MM.1S (cell line): ENCODE data around the gene TRIM42.

ENCODE experiments used
- DNase-seq: peaks from one replicate; pipeline ENCODE4 v3.0.0-alpha.2; 2015
- H2AFZ ChIP-seq: fragments of 300-600 bp; sonication (generic); 2 replicates; pipeline ENCODE4 v1.6.0; 2016; ENCODE audit warnings: antibody characterized with exemption, low read length
- H3F3A ChIP-seq: fragments of 300-600 bp; sonication (generic); 2 replicates; pipeline ENCODE4 v1.6.1; 2016; ENCODE audit warnings: mild to moderate bottlenecking, antibody characterized with exemption, low read length, moderate library complexity, mixed read lengths; ENCODE audit not compliant: insufficient read depth
- H3K27ac ChIP-seq: fragments of 300-600 bp; sonication (generic); 2 replicates; pipeline ENCODE4 v1.5.1; 2016; ENCODE audit warnings: mild to moderate bottlenecking, low read length
- H3K27me3 ChIP-seq: fragments of 300-600 bp; sonication (generic); replicated peaks from 2 replicates; pipeline ENCODE4 v1.6.0; 2016; ENCODE audit warnings: low read length; ENCODE audit not compliant: insufficient read depth
- H3K36me3 ChIP-seq: fragments of 300-600 bp; sonication (generic); replicated peaks from 2 replicates; pipeline ENCODE4 v1.6.1; 2016; ENCODE audit warnings: mild to moderate bottlenecking, low read length, mixed read lengths; ENCODE audit not compliant: insufficient read depth
- H3K4me1 ChIP-seq: fragments of 300-600 bp; sonication (generic); 2 replicates; pipeline ENCODE4 v1.6.1; 2016; ENCODE audit warnings: low read length, mixed read lengths
- H3K4me2 ChIP-seq: fragments of 300-600 bp; sonication (generic); 2 replicates; pipeline ENCODE4 v1.6.0; 2016; ENCODE audit warnings: low read depth, low read length
- H3K4me3 ChIP-seq: fragments of 300-600 bp; sonication (generic); 2 replicates; pipeline ENCODE4 v1.5.1; 2016; ENCODE audit warnings: low read length, mixed read lengths
- H3K79me2 ChIP-seq: fragments of 300-600 bp; sonication (generic); 2 replicates; pipeline ENCODE4 v1.6.1; 2016; ENCODE audit warnings: mixed run types, low read length, mixed read lengths
- H3K9ac ChIP-seq: fragments of 300-600 bp; sonication (generic); 2 replicates; pipeline ENCODE4 v1.6.1; 2016; ENCODE audit warnings: low read length, mixed read lengths
- H3K9me2 ChIP-seq: fragments of 300-600 bp; sonication (generic); replicated peaks from 2 replicates; pipeline ENCODE4 v1.6.1; 2016; ENCODE audit warnings: mild to moderate bottlenecking, low read length, mixed read lengths; ENCODE audit not compliant: insufficient read depth
- H3K9me3 ChIP-seq: fragments of 300-600 bp; sonication (generic); replicated peaks from 2 replicates; pipeline ENCODE4 v1.6.1; 2016; ENCODE audit warnings: mild to moderate bottlenecking, low read length, mixed read lengths; ENCODE audit not compliant: insufficient read depth
- H4K20me1 ChIP-seq: fragments of 300-600 bp; sonication (generic); 2 replicates; pipeline ENCODE4 v1.6.1; 2016; ENCODE audit warnings: mild to moderate bottlenecking, low read length, moderate library complexity, mixed read lengths; ENCODE audit not compliant: insufficient read depth
- CTCF ChIP-seq: fragments of 300-600 bp; sonication (generic); IDR thresholded peaks from 2 replicates; pipeline ENCODE4 v1.5.1; 2016; ENCODE audit warnings: antibody characterized with exemption, low read length, mixed read lengths
- EZH2 ChIP-seq: fragments of 300-600 bp; sonication (generic); optimal IDR thresholded peaks from 2 replicates; pipeline ENCODE3; 2017; ENCODE audit warnings: low read depth, mild to moderate bottlenecking, antibody characterized with exemption, low read length, mixed read lengths
- EZH2phosphoT487 ChIP-seq: fragments of 300-600 bp; sonication (generic); IDR thresholded peaks from 2 replicates; pipeline ENCODE4 v1.6.1; 2018; ENCODE audit warnings: antibody characterized with exemption, low read length

Gene TRIM42

GRCh38 chr3:140727886-140728285, 50.0 kb downstream of the TRIM42 start:
- H3K9me3 ChIP-seq: no peaks in the 10 kb centered on the region; the same call in 1 of the 2 replicates
- H3K4me3 ChIP-seq: no peak overlapping the region
- no peaks in the 10 kb centered on the region for H3K27me3 ChIP-seq
- TF ChIP-seq CTCF: no peak
- no peak for TF ChIP-seq EZH2phosphoT487
- TF ChIP-seq EZH2: no peak
- no peak overlapping the region for H3K27ac ChIP-seq
- no peaks in the 10 kb centered on the region for H3K79me2 ChIP-seq
- no peak overlapping the region for H3K4me2 ChIP-seq
- no peak overlapping the region for H3K9ac ChIP-seq
- H3K4me1 ChIP-seq: no peaks in the 10 kb centered on the region
- no peak overlapping the region for H2AFZ ChIP-seq
- no peaks in the 10 kb centered on the region for H4K20me1 ChIP-seq
- H3K9me2 ChIP-seq: no peaks in the 10 kb centered on the region
- H3K36me3 ChIP-seq: no peaks in the 10 kb centered on the region
- no peak for DNase-seq
- H3F3A ChIP-seq: no peaks in the 10 kb centered on the region

GRCh38 chr3:140731440-140732119, 53.7 kb downstream of the TRIM42 start:
- no peaks in the 10 kb centered on the region for H3F3A ChIP-seq
- no peak overlapping the region for H3K27ac ChIP-seq
- no peak overlapping the region for H2AFZ ChIP-seq
- no peaks in the 10 kb centered on the region; the same call in 1 of the 2 replicates for H3K9me3 ChIP-seq
- no peaks in the 10 kb centered on the region for H3K79me2 ChIP-seq
- DNase-seq: no peak
- no peak overlapping the region for H3K9ac ChIP-seq
- no peaks in the 10 kb centered on the region for H3K4me1 ChIP-seq
- H3K27me3 ChIP-seq: no peaks in the 10 kb centered on the region
- H3K9me2 ChIP-seq: no peaks in the 10 kb centered on the region
- no peak overlapping the region for H3K4me2 ChIP-seq
- H3K4me3 ChIP-seq: no peak overlapping the region
- H4K20me1 ChIP-seq: no peaks in the 10 kb centered on the region
- no peaks in the 10 kb centered on the region for H3K36me3 ChIP-seq
- TF ChIP-seq EZH2: no peak
- TF ChIP-seq EZH2phosphoT487: no peak
- no peak for TF ChIP-seq CTCF

GRCh38 chr3:140733623-140734022, 55.8 kb downstream of the TRIM42 start:
- no peaks in the 10 kb centered on the region for H3F3A ChIP-seq
- no peaks in the 10 kb centered on the region for H3K4me1 ChIP-seq
- H3K27me3 ChIP-seq: no peaks in the 10 kb centered on the region
- TF ChIP-seq EZH2phosphoT487 (no peak), CTCF (no peak), EZH2 (no peak)
- no peak overlapping the region for H3K4me3 ChIP-seq
- no peak overlapping the region for H3K4me2 ChIP-seq
- no peak overlapping the region for H2AFZ ChIP-seq
- no peak overlapping the region for H3K9ac ChIP-seq
- H3K9me3 ChIP-seq: no peaks in the 10 kb centered on the region; the same call in 1 of the 2 replicates
- H4K20me1 ChIP-seq: no peaks in the 10 kb centered on the region
- H3K36me3 ChIP-seq: no peaks in the 10 kb centered on the region
- no peak for DNase-seq
- no peaks in the 10 kb centered on the region for H3K79me2 ChIP-seq
- H3K9me2 ChIP-seq: no peaks in the 10 kb centered on the region
- no peak overlapping the region for H3K27ac ChIP-seq
